Melanocyte of skin (primary cell): ENCODE results near the gene PARP11. TPM values are rescaled to one million over a fixed set of nuclear protein-coding genes. Genes with fewer than 3 reads are reported as not detected.

Experiments
- total RNA-seq, 2 donors: library from RNA; depleted of rRNA; stranded (reverse); fragments of >200 nt; gene quantifications; 2 replicates each; pipeline ENCODE4 v1.2.3, GENCODE V29; 2012

Gene PARP11
- 10 to 100 TPM in 1 of 2 donors, 1 to 10 TPM in 1; 8.0 to 15.8 TPM for total RNA-seq

DNA sequence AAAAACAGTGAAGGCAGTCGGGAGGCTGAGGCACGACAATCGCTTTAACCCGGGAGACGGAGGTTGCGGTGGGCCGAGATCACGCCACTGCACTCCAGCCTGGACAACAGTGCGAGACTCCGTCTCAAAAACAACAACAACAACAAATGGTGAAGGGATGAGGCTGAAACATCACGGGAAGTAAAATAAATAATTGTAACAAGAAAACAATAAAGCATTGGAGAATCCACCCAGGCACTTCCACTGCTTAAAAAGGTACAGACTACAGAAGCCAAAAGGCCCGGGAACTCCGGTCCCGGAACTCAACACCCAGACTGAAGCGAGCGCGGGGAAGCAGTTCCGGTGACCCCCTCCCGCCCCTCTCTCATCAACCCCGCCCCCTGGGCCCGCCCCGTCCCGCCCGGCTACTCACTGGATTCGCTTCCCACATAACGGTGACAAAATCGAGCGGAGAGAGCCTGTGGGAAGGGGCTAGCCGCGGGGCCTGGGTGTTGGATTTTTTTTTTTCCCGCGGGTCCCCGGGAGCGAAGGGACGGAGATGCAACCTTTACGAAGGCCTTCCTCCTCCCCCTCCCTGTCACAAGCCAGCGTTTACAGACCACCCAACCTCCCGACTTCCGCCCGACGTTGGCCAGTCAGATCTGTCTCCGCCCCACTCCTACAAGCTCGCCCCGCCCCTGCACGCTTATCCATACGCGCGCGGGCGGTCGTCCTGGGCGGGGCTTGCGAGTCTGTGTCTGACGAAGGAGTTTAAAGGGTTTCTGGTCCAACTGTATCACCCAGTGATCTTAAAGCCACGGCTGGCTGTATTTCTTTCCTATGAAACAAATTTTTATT lies at the start of gene PARP11:
Gene PARP11 (minus strand): TSS at position 600 of the 837 bp plus-strand sequence. CDS start 170 bp downstream, at position 430.

Other genes with a start within 250 kb of the PARP11 start
- 1 to 10 TPM; 2.1 to 4.0 TPM for gene CRACR2A, start 120.3 kb downstream of the PARP11 start, total RNA-seq